GM04503 (cell line): Measurements from ENCODE around the gene ANKRD65.

Experiments used
- DNase-seq: peaks from one replicate; pipeline ENCODE4 v3.0.0-alpha.2; 2012; ENCODE audit warnings: low read depth

The ANKRD65 gene

DNA sequence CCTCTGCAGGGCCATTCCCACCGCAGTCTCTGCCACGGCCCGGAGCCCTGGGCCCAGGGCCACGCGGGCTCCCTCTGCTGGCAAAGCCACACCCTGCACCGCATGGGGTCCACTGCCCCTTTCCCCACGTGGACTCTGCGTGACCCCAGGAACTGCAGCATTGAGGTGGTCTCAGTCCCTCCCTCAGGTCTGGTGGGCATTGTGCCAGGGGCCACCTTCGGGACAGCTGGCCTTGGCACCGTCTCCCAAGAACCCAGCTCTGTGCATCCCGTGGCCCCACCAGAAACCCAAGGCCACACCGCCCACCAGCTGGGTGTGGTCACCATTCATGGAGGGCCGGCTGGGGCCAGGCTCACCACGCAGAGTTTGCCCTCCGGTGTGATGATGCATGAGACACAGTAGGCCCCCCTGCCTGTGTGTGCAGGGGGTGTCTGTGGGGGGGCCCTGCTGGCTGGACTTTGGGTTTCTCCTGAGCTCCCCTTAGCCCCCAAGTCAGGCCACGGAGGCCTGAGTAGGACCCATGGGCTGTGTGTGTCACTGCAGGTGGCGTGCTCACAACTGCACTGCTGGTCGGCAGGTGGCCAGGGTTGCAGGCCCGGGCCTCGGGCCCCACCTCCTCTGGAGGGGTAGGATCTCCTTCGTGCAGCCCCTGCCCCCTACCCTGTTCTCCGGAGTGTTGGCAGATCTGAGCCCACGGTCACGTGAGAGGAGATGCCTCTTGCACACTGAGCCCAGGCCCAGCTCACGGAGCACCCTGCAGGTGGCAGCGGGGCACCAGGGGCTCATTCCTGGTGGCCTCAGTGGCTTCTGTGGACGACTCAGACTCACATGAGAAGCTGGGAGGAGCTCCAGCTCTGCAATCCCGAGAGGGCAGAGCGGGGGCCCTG is 20.2 kb upstream of the ANKRD65 start:
- DNase-seq = no peak

DNA sequence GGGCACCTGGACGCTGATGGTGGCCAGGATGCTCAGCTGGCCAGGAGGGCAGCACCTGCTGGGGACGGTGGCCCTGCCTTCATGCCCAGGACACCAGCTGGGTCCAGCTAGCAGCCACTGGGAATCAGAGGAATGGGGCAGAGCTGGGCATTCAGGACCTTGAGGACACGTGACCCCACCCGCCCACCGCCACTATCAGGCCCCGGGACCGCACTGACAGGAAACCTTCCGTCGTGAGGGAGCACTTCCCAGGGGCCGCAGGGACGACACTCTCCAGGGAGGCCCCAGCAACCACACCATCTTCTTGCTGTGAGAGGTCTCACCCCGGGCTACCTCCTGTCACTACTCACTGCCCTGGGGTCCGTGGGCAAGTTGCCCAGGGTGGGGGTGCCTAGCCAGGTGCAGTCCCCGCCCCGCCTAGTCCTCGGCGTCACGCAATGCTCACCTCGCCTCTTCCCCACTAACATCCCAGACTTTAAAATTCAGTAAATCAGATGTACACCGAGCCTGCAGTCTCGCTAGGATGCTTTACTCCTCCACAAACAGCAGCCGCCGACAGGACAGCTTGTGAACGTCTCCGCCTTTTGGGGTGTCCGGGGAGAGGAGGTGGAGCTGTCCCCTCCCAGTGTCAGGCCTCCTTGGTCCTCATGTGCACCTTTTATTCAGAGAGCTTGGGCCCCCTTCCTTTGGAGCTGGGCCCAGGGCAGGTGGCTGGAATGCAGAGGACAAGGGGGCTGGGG is 19.4 kb upstream of the ANKRD65 start:
- no peak for DNase-seq

DNA sequence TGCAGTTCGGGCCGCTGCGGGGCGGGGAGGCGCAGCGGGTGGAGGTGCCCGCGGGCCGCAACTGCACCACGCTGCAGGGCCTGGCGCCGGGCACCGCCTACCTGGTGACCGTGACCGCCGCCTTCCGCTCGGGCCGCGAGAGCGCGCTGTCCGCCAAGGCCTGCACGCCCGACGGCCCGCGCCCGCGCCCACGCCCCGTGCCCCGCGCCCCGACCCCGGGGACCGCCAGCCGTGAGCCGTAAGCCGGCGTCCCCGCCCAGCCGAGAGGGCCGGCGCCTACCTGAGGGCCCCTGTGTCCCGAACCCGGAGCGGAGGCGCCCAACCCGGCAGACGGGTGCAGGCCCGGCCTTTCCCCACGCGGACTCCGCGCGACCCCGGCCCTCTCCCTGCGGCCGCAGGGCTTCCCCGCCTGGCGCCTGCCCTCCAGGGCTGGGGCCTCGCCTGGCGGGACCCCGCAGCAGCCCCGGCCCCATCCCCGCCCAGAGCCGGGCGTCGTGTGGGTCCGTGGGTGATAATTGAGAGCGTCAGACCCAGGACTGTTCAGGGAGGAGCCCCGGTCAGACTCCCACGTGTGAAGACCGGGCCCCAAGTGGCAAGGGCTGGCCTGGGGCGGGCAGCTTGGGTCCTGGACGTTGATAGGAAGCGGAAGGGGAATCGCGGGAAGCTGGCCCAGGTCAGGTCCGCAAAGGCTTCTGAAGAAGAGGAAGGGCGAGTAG is 18.6 kb upstream of the ANKRD65 start:
- DNase-seq = no peak

DNA sequence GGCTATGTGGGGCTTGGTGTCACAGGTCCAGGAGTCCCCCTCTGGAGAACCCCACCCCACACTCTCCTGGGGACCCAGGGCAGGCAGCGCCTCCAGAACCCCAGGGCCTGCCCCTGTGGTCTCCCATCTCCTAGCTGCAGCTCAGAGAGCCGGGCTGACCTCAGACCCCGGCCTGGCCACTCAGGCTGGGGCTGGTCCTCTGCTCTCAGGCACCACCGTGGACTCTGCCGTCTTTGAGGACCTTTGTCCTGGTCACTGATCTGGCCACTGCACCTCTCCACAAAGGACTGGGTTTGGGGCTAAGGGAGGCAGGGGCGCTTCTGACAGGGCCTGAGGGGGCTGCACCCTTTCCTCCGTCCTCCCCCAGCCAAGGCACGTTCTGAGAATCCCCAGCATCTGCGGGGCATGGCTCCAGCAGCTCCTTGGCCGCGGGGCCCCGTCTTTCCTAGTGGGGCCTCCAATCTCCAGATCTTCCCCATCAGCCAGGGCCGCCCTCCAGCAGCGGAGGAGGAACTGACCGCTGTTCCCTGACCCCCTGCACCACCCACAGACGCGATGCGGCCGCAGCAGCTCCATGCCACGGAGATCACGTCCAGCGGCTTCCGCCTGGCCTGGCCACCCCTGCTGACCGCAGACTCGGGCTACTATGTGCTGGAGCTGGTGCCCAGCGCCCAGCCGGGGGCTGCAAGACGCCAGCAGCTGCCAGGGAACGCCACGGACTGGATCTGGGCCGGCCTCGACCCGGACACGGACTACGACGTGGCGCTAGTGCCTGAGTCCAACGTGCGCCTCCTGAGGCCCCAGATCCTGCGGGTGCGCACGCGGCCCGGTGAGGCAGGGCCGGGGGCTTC is 17.7 kb upstream of the ANKRD65 start:
- DNase-seq = no peak

DNA sequence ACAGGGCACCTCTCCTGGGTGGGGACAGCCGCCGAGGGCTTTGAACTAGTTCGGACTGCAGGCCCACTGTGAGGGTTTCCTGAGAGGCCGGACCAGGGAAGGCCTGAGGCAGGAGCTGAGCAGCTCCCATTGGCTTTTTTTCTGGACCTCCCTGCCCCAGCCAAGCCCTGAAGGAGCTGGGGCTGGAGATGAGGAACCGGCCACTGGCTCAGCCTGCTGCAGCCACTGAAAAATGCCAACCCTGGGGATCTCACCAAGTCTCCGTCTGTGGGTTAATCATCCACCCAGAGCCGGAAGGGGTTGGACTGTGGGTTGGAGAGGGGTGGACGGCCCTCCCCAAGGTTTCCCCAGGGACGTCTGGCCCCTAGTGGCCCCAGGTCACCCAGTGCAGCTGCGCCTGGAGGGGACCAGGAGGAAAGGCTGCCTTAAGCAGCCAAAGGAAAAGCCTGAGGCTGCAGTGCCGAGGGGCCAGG is 16.9 kb upstream of the ANKRD65 start:
- DNase-seq = no peak

DNA sequence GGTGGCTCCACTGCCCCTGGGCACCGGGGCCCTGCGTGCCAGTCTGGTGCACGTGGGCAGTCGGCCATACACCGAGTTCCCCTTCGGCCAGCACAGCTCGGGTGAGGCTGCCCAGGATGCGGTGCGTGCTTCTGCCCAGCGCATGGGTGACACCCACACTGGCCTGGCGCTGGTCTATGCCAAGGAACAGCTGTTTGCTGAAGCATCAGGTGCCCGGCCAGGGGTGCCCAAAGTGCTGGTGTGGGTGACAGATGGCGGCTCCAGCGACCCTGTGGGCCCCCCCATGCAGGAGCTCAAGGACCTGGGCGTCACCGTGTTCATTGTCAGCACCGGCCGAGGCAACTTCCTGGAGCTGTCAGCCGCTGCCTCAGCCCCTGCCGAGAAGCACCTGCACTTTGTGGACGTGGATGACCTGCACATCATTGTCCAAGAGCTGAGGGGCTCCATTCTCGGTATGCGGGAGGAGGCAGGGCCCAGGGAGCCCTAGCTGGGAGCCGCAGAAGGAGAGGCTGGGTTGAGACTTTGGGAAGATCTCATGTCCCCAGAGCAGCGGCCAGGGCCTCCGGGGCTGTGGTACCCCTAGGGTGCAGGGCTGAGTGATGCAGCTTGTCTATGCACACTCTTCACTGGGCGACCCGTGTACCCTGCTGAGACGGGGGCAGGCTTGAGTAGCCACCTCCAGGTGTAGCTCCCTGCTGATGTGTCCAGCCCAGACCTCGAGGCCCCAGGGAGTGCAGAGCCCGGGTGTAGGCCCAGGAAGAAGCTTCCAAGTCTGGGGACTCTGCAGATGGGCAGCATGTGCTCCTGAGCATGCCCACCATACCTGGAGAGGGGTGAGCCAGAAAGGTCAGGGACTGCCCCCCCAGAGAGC is 16.2 kb upstream of the ANKRD65 start:
- DNase-seq = no peak

DNA sequence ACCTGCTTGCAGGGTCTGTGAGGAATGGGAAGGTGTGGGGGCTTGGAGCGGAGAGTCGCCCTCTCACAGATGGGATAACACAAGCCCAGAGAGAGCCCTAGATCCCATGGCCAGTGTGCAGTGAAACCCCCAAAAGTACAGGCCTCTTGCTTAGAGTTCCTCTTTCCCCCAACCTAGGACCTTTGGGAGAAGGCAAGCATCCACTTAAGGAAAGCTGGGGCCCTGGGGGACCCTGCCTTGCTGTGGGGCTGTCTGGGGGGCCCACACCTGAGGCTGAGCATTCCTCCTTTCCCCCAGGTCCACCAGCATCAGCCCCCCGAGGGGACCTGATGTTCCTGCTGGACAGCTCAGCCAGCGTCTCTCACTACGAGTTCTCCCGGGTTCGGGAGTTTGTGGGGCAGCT is 15.6 kb upstream of the ANKRD65 start:
- no peak for DNase-seq

- no peak for DNase-seq
Measured at GRCh38 chr1:1435911-1436629, 15.0 kb upstream of the ANKRD65 start.

DNA sequence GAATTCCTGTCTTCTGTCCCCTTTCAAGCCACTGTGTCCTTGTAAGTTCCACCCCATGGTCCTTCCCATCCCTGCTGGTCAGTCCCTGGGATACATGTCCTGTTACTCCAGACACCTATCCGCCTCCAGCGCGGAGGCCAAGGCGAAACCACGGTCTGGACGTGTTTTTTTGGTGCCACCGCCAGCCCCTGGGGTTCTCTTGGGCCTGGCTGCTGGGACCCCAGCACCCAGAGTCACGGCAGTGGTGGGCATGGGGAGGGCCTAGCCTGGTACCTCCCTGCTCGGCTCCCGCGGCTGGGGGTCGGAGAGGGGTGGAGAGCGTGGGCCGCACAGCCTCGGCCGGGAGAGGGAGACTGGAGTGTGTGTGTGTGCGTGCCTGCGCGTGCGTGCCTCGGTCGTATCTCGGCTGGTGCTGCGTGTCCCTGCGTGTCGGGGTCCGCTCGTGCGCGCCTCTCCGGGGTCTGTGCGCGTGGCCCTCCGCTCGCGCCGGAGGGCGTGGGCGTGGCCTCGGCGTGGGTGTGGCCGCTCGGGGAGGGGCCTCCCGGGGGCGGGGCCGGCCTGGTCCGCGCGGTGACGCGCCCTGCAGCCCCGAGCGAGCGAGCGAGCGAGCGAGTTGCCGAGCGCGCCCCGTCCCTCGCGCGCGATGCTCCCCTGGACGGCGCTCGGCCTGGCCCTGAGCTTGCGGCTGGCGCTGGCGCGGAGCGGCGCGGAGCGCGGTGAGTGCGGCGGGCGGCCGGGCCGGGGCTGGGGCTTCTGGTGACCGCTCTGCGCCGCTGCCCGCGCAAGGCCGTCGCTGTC is 14.2 kb upstream of the ANKRD65 start, which contains the start of gene VWA1:
TSS of gene VWA1 (plus strand) at position 585 of the 798 bp plus-strand sequence. CDS start at position 644, 59 bp downstream.
- DNase-seq = no peak

DNA sequence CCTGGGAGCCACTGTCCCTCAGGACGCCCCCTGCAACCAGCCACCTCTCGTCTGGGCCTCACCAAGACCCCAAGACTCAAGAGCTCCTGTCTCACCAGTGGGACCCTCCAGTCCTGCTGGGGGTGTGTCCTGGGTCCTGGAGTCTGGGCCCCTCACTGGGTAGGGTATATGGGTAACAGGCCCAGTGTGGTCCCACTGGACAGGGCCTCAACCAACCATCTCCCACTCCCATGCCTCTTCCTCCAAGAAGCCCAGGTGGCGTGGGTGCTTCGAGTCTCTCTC is 13.7 kb upstream of the ANKRD65 start:
- DNase-seq = no peak

GRCh38 chr1:1434131-1434823 is 13.2 kb upstream of the ANKRD65 start:
- no peak for DNase-seq

DNA sequence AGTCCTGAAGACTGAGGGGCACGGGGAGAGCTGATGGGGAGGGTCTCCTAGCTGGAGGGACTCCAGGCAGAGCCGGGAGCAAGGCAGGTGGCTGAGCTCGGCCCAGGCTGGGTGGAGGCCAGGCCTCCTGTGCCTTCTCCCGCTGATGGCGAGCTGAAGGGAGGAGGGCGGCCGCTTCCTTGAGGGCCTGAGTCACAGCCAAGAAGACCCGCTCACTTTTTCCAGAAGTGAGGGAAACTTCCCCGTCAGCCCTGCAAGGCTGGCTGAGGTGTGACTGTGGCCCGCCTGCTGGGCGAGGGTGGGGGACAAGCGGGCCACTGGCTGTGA is 12.7 kb upstream of the ANKRD65 start:
- no peak for DNase-seq

DNA sequence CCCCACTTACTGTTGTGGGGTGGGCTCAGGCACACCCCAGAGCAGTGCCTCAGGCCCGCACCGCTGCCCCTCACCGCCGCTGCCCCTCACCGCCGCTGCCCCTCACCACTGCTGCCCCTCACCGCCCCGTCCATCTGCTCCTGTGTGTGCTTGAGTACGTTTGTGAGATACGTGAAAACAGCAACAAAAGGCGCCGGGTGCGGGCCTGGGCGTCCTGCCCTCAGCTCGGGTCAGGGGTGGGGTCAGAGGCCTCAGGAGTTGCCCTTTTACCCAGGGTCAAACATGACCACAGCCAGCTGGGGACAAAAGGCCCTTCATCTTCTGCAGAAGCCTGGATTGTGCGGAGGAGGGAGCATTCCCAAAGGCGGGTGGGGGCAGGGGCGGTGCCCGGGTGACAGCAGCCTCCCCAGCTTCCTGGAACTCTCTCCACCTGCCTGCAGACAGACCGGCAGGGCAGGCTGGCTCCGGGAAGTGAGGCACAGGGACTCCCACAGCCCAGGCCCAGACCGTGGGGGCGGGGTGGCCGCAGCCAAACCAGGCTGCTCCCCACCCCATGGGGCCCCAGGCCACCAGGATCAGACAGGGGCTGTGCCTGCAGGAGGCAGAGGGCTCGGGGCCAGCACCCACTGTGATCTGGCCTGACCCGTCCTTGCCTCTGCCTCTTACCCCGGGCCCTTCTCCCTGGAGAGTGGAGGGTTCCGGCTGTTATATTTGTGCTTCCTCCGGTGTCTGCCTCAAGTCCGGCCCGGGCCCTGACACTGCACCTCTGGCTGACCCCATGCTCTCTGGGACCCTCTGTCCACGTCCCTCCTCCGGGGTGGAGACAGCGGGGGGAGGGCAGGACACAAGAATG is 12.1 kb upstream of the ANKRD65 start:
- no peak for DNase-seq

GRCh38 chr1:1432274-1432950 is 11.3 kb upstream of the ANKRD65 start:
- no peak for DNase-seq

DNA sequence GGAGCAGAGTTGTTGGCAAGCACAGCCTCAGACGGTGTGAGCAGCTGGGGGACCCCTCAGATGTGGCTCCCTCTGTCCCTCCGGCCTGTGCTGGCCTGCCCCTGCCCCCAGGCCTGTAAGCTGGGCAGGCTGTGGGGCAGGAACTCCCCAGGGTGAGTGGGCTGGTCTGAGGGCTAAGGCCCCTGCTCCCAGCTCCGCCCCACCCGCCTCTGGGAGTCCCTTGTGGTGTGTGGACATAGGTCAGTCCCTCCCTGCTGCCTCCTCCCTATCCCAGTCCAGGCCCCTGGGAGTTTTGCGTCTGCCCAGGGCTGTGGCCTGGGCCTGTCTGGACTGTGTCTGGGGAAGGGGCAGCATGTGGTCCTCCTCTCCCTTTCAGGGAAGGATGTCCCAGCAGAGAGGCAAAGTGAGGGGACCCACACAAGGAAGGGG is 10.8 kb upstream of the ANKRD65 start:
- no peak for DNase-seq

- DNase-seq = no peak
Measured at GRCh38 chr1:1430992-1431844, 10.1 kb upstream of the ANKRD65 start.
